Activated T-helper 17 cell treated with anti-CD3 and anti-CD28 coated beads, Interleukin-2, amount 50 U/mL, for 72 hours (primary cell): ENCODE measurements around the gene TJAP1. TPM values are rescaled to one million over a fixed set of nuclear protein-coding genes. Genes with fewer than 3 reads are reported as not detected.
A peak's percentile ranks its signal among the peaks of the same experiment; 100 is the strongest.
"Not testable (repeated sequence)": the region's sequence is repeated elsewhere in the genome, so short reads cannot be mapped to it uniquely, and the experiment has no call there.

Experiments
- ATAC-seq: fragments of 150-1000 bp; cut with Tn5 transposase; replicated peaks from 2 replicates; pipeline ENCODE4 v1.10.0; 2021; ENCODE audit warnings: mild to moderate bottlenecking, moderate library complexity
- H3K27ac Mint-ChIP-seq: one replicate; pipeline ENCODE4 v1.8.0; 2022; ENCODE audit warnings: mixed read lengths
- H3K27me3 Mint-ChIP-seq: one replicate; pipeline ENCODE4 v1.8.0; 2022; ENCODE audit warnings: mixed read lengths
- H3K36me3 Mint-ChIP-seq: one replicate; pipeline ENCODE4 v1.8.0; 2022; ENCODE audit warnings: low read depth, mild to moderate bottlenecking, mixed read lengths
- H3K4me1 Mint-ChIP-seq: one replicate; pipeline ENCODE4 v1.8.0; 2022; ENCODE audit warnings: mixed read lengths
- H3K4me3 Mint-ChIP-seq: one replicate; pipeline ENCODE4 v1.8.0; 2022; ENCODE audit warnings: mild to moderate bottlenecking, mixed read lengths
- H3K9me3 Mint-ChIP-seq: one replicate; pipeline ENCODE4 v1.8.0; 2022; ENCODE audit warnings: mixed read lengths
- total RNA-seq, 2 donors: library from RNA; stranded (reverse); gene quantifications; one replicate each; pipeline ENCODE4 v1.2.3, GENCODE V29; 2022

The TJAP1 gene
- total RNA-seq, 2 donors from 2014 or later: 37.8 to 38.4 TPM

- H3K4me1 Mint-ChIP-seq: peaks cover 11% of the 10 kb centered on the region
- no peaks in the 10 kb centered on the region for H3K9me3 Mint-ChIP-seq
- H3K4me3 Mint-ChIP-seq: no peak overlapping the region
- no peaks in the 10 kb centered on the region for H3K27me3 Mint-ChIP-seq
- no peak for ATAC-seq
- H3K27ac Mint-ChIP-seq: no peak overlapping the region
- H3K36me3 Mint-ChIP-seq: peaks cover 49% of the 10 kb centered on the region
Measured at GRCh38 chr6:43497689-43498088, 20.3 kb downstream of the TJAP1 start.

GRCh38 chr6:43498291-43498690 is 20.9 kb downstream of the TJAP1 start:
- Mint-ChIP-seq H3K4me1 (peaks cover 11% of the 10 kb centered on the region), H3K36me3 (peaks cover 54% of the 10 kb centered on the region)
- not testable (repeated sequence) for H3K4me3 Mint-ChIP-seq, H3K27ac Mint-ChIP-seq, ATAC-seq, H3K27me3 Mint-ChIP-seq, H3K9me3 Mint-ChIP-seq

GRCh38 chr6:43499028-43499815 is 21.9 kb downstream of the TJAP1 start:
- H3K36me3 Mint-ChIP-seq: peaks cover 63% of the 10 kb centered on the region
- ATAC-seq: no peak
- no peaks in the 10 kb centered on the region for H3K27me3 Mint-ChIP-seq
- H3K27ac Mint-ChIP-seq: no peak overlapping the region
- no peaks in the 10 kb centered on the region for H3K9me3 Mint-ChIP-seq
- H3K4me3 Mint-ChIP-seq: no peak overlapping the region
- peaks cover 6% of the 10 kb centered on the region for H3K4me1 Mint-ChIP-seq

- Mint-ChIP-seq H3K36me3 (peaks cover 76% of the 10 kb centered on the region), H3K4me3 (no peak overlapping the region), H3K27ac (peak overlapping the region; percentile 61), H3K4me1 (no peaks in the 10 kb centered on the region), H3K9me3 (no peaks in the 10 kb centered on the region), H3K27me3 (no peaks in the 10 kb centered on the region)
- ATAC-seq: no peak
Measured at GRCh38 chr6:43500921-43501320, 23.6 kb downstream of the TJAP1 start.

- no peaks in the 10 kb centered on the region for H3K27me3 Mint-ChIP-seq
- no peak overlapping the region for H3K27ac Mint-ChIP-seq
- ATAC-seq: no peak
- H3K9me3 Mint-ChIP-seq: no peaks in the 10 kb centered on the region
- peaks cover 80% of the 10 kb centered on the region for H3K36me3 Mint-ChIP-seq
- no peak overlapping the region for H3K4me3 Mint-ChIP-seq
- H3K4me1 Mint-ChIP-seq: no peaks in the 10 kb centered on the region
Measured at GRCh38 chr6:43502666-43503065, 25.3 kb downstream of the TJAP1 start.

- Mint-ChIP-seq H3K27ac (peak overlapping the region; percentile 36), H3K4me1 (no peaks in the 10 kb centered on the region), H3K4me3 (no peak overlapping the region), H3K9me3 (no peaks in the 10 kb centered on the region), H3K36me3 (peaks cover 72% of the 10 kb centered on the region), H3K27me3 (peaks cover 2% of the 10 kb centered on the region)
- no peak for ATAC-seq
Measured at GRCh38 chr6:43503443-43503842, 26.1 kb downstream of the TJAP1 start.

GRCh38 chr6:43504756-43505593 is 27.6 kb downstream of the TJAP1 start:
- peaks cover 6% of the 10 kb centered on the region for H3K4me1 Mint-ChIP-seq
- peaks cover 62% of the 10 kb centered on the region for H3K36me3 Mint-ChIP-seq
- H3K4me3 Mint-ChIP-seq: no peak overlapping the region
- no peaks in the 10 kb centered on the region for H3K9me3 Mint-ChIP-seq
- ATAC-seq: no peak
- no peak overlapping the region for H3K27ac Mint-ChIP-seq
- H3K27me3 Mint-ChIP-seq: peaks cover 12% of the 10 kb centered on the region

- no peak for ATAC-seq
- Mint-ChIP-seq H3K36me3 (peaks cover 55% of the 10 kb centered on the region), H3K9me3 (no peaks in the 10 kb centered on the region), H3K27me3 (peaks cover 12% of the 10 kb centered on the region), H3K4me3 (no peak overlapping the region), H3K4me1 (peaks cover 6% of the 10 kb centered on the region), H3K27ac (no peak overlapping the region)
Measured at GRCh38 chr6:43505718-43506117, 28.3 kb downstream of the TJAP1 start.

GRCh38 chr6:43506171-43506570 is 28.8 kb downstream of the TJAP1 start:
- Mint-ChIP-seq H3K27me3 (peaks cover 12% of the 10 kb centered on the region), H3K4me3 (no peak overlapping the region), H3K27ac (peak overlapping the region; percentile 83), H3K9me3 (no peaks in the 10 kb centered on the region), H3K36me3 (peaks cover 50% of the 10 kb centered on the region), H3K4me1 (peaks cover 6% of the 10 kb centered on the region)
- no peak for ATAC-seq

GRCh38 chr6:43506667-43507471 is 29.5 kb downstream of the TJAP1 start:
- Mint-ChIP-seq H3K4me3 (no peak overlapping the region), H3K4me1 (peaks cover 6% of the 10 kb centered on the region), H3K9me3 (no peaks in the 10 kb centered on the region), H3K27me3 (peaks cover 12% of the 10 kb centered on the region), H3K27ac (peak overlapping the region; percentile 83), H3K36me3 (peaks cover 43% of the 10 kb centered on the region)
- peak; percentile 72 for ATAC-seq

- ATAC-seq: no peak
- H3K4me3 Mint-ChIP-seq: peak overlapping the region; percentile 76
Measured at GRCh38 chr6:43508481-43509141, 31.2 kb downstream of the TJAP1 start.

GRCh38 chr6:43509142-43509983 is 32.0 kb downstream of the TJAP1 start:
- Mint-ChIP-seq H3K4me3 (peak overlapping the region; percentile 76), H3K27me3 (peaks cover 12% of the 10 kb centered on the region), H3K36me3 (peaks cover 22% of the 10 kb centered on the region), H3K4me1 (peaks cover 13% of the 10 kb centered on the region), H3K27ac (peak overlapping the region; percentile 78), H3K9me3 (no peaks in the 10 kb centered on the region)
- ATAC-seq: peak; percentile 1

More at GRCh38 chr6:43508481-43509141, 31.2 kb downstream of the TJAP1 start:
- H3K9me3 Mint-ChIP-seq: no peaks in the 10 kb centered on the region
- H3K27ac Mint-ChIP-seq: peak overlapping the region; percentile 78
- H3K27me3 Mint-ChIP-seq: peaks cover 12% of the 10 kb centered on the region
- H3K36me3 Mint-ChIP-seq: peaks cover 30% of the 10 kb centered on the region
- H3K4me1 Mint-ChIP-seq: peaks cover 10% of the 10 kb centered on the region
